GM06990 (cell line): ENCODE results near the gene MBD2.

ENCODE experiments used
- DNase-seq: peaks from one replicate; pipeline ENCODE4 v3.0.0-alpha.2; 2011; ENCODE audit not compliant: insufficient read length; ENCODE audit errors: extremely low read depth
- H3K27me3 ChIP-seq: replicated peaks from 2 replicates; pipeline ENCODE4 v1.6.0; 2011; ENCODE audit warnings: low read length; ENCODE audit not compliant: control insufficient read depth, insufficient read depth
- H3K36me3 ChIP-seq: 2 replicates; pipeline ENCODE4 v1.5.1; 2011; ENCODE audit warnings: low read length; ENCODE audit not compliant: control insufficient read depth, insufficient read depth
- H3K4me3 ChIP-seq: replicated peaks from 2 replicates; pipeline ENCODE4 v1.5.1; 2011; ENCODE audit warnings: low read depth, mild to moderate bottlenecking, control low read depth, low read length
- CTCF ChIP-seq: IDR thresholded peaks from 2 replicates; pipeline ENCODE4 v1.5.1; 2011; ENCODE audit warnings: low read length, control low read depth, mild to moderate bottlenecking, inconsistent platforms; ENCODE audit not compliant: insufficient read depth, poor library complexity, severe bottlenecking

Gene MBD2

GRCh38 chr18:54119524-54120019 lies 104.9 kb downstream of the MBD2 start:
- DNase-seq, result no peak
- H3K4me3 ChIP-seq, result no peak overlapping the region; the same call in 1 of the 2 replicates
- peak; percentile 77 for TF ChIP-seq CTCF
- no peaks in the 10 kb centered on the region for H3K36me3 ChIP-seq
- H3K27me3 ChIP-seq, result no peaks in the 10 kb centered on the region

- no peaks in the 10 kb centered on the region for H3K27me3 ChIP-seq
- TF ChIP-seq CTCF, result no peak
- no peak for DNase-seq
Measured at GRCh38 chr18:54117853-54118773, 106.4 kb downstream of the MBD2 start.

GRCh38 chr18:54116541-54117257 lies 107.8 kb downstream of the MBD2 start:
- DNase-seq, result no peak

More at GRCh38 chr18:54117853-54118773, 106.4 kb downstream of the MBD2 start:
- Histone ChIP-seq H3K4me3 (no peak overlapping the region), H3K36me3 (no peaks in the 10 kb centered on the region)

GRCh38 chr18:54112356-54112755 lies 112.1 kb downstream of the MBD2 start:
- TF ChIP-seq CTCF, result no peak
- no peak overlapping the region for H3K4me3 ChIP-seq
- H3K36me3 ChIP-seq, result no peaks in the 10 kb centered on the region
- DNase-seq, result no peak
- no peaks in the 10 kb centered on the region for H3K27me3 ChIP-seq

More at GRCh38 chr18:54116541-54117257, 107.8 kb downstream of the MBD2 start:
- no peaks in the 10 kb centered on the region for H3K36me3 ChIP-seq
- H3K27me3 ChIP-seq, result no peaks in the 10 kb centered on the region
- no peak overlapping the region for H3K4me3 ChIP-seq
- no peak for TF ChIP-seq CTCF

GRCh38 chr18:54109131-54109683 lies 115.3 kb downstream of the MBD2 start:
- no peaks in the 10 kb centered on the region for H3K27me3 ChIP-seq
- no peak overlapping the region for H3K4me3 ChIP-seq
- no peak for DNase-seq
- no peaks in the 10 kb centered on the region for H3K36me3 ChIP-seq
- TF ChIP-seq CTCF, result no peak
